HG03457 (cell line): Measurements from ENCODE around the gene ROMO1.

Experiments used
- ATAC-seq: cut with Tn5 transposase; IDR thresholded peaks from one replicate; pipeline ENCODE4 v1.9.1; 2021; ENCODE audit warnings: moderate number of reproducible peaks; ENCODE audit not compliant: unreplicated experiment

The ROMO1 gene

DNA sequence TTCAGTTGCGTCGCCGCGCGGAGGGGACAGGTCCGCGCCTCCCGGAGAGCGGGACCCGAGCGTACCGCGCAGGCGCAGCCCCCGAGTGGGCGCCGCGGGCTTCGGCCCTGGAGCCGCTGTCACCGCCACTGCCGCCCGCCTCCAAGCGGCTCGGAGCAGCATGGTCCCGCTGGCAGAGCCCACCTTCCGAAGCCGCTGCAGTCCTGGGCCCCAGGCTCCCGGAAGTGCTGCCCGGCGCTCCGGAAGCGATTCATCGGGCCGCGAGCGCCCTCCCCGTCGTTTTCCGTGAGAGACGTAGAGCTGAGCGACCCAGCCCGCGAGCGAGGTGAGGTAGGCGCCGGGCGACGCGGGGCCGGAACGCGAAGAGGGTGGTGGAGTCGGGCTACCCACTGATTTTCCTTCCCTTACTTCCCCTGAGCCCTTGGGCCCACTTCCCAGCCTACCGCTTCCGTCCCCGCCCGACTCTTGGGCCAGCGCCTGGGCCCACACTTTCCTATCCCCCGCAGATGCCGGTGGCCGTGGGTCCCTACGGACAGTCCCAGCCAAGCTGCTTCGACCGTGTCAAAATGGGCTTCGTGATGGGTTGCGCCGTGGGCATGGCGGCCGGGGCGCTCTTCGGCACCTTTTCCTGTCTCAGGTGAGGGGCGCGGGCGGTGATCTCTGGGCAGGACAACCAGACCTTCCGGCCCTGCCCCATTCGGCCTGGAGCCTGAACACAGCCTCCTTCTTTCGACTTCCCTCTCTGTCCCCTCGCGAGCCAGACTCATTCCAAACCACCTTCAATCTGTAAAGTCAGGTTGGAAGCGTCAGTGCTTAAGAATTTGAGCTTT is at the start of gene ROMO1, which contains the start of gene NFS1:
Gene ROMO1 (plus strand): TSS at position 279 of the 830 bp plus-strand sequence. CDS start 228 bp downstream, at position 507.
Gene NFS1 (minus strand): TSS at position 226 of the 830 bp plus-strand sequence. CDS start 64 bp downstream, at position 162.
- ATAC-seq = no peak

DNA sequence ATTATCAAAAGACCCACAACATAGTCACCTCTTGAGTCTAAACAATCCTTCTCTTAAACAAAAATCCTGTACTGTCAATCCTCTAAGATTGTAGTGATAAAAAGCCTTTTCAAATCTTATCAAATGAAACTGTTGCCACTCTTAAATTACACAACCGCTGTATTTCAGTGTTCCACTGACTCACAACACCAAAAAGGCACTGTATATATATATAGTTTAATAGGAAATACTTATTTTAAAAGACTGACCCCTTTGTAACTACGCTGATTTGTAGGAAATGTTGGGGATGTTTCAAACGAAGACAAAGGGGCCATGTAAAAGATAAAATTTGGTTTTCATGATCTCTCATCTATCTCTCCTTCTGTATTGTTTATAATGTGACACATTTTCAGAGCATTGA is 48.6 kb upstream of the ROMO1 start:
- ATAC-seq = no peak

DNA sequence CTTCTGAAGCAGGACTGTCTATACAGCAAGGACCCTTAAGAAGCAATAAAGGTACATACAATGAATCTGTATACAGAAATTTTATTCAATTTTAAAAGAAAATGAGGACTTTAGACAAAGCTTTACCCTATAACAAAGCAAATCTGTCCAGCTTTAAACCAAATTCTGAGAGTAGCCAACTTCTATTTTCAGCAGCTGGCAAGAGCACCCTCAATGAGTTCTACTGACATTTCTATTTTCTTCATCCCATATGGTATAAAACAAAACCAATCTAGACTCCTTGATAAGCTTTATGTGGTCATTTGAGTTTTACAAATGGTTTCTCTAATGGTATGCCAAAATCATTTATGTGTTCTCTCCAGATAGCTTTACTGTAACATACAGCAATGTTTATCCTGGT is 47.2 kb upstream of the ROMO1 start:
- no peak for ATAC-seq

DNA sequence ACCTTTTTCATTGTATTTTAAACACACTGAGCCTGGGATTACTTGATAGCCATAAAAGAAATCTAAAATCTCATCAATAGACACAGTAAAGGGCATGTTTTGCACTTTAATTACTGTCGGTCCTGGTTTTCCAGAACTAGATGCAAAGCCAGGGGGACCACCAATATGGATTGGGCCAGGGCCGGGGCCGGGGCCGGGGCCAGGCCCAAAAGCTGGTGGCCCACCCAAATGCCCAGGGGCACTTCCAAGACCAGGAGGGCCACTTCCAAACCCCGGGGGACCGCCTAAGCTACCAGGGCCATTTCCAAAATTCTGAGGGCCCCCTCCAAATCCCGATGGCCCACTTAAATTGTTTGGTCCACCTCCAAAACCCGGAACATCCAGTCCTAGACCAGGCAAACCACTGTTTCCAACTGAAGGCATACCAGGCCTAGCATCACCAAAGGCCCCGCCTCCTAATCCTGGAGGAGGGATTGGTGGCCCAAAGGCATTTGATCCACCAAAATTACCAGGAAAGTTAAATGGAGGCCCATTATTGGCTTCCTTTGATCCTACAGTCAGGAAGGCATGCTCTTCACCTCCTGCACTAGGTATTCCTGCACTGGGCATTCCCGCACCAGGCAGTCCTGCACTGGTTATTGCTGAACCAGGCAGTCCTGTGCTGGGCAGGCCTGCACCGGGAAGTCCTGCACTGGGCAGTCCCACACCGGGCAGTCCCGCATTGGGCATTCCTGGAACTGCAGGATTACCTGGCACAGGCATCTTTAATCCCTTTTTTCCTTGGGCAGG is 46.4 kb upstream of the ROMO1 start:
- no peak for ATAC-seq

DNA sequence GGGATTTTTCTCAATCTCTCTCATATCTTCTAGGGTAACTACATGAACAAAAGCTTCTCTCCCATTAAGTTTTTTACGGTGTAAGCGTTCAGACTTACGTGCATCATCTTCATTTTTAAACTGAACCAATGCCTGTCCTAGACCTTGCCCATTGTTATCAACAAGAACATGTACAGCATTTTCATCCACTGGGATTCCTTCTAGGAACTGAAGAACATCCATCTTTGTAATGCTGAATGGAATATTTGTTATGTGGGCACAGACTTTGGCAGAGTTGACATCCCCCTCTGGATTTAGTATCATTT is 45.8 kb upstream of the ROMO1 start:
- no peak for ATAC-seq

DNA sequence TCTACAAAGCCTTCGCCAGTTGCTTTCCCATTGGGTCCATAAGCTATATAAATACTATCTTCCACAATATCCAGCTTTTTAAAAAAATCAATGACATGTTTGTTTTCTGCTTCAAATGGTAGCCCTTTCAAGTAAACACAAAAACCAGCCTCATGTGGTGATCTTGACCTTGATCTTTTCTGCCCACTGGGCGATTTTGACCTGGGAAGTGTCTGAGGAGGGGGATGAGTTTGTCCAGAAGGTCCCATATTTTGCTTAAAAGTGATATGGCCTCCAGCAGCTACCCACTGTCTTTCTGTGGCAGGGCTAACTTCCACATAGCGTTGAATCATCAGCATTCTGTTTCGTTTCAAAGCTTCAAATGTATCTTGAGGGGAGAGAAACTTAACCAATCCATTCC is 45.3 kb upstream of the ROMO1 start:
- ATAC-seq = no peak

DNA sequence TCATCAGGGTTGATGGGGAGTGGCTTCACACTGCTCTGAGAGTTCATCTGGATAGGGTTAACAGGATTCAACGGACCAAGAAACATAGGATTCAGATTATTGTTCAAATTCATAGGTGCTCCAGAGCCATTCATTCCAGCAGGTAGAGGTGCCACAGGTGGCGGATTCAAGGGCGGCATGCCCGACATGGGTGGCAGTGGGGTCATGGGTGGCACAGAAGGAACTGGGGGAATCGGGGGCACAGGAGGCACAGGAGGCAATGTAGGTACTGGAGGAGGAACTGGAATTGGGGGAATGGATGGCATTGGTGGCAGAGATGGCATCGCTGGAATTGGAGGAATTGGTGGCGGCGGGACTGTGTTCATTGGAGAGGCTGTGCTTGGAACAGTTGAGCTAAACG is 44.8 kb upstream of the ROMO1 start:
- ATAC-seq = no peak

DNA sequence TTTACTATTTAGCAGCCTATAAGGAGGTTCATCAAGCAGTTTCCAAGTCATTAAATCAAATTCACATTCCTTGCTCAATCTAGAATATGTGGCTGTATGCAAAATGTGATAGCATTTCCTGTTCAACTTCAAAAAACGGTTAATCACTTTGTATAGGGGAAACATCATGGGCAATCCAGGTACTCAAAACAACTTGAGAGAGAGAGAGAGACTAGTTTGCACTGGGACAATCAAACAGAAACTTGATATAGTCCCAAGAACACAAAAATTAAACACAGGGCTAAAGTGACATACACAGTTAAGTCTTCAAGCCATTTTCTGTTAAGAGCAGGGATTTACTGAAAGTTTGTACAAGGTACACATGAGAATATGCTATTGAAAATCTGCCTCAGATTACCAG is 41.9 kb upstream of the ROMO1 start:
- no peak for ATAC-seq

DNA sequence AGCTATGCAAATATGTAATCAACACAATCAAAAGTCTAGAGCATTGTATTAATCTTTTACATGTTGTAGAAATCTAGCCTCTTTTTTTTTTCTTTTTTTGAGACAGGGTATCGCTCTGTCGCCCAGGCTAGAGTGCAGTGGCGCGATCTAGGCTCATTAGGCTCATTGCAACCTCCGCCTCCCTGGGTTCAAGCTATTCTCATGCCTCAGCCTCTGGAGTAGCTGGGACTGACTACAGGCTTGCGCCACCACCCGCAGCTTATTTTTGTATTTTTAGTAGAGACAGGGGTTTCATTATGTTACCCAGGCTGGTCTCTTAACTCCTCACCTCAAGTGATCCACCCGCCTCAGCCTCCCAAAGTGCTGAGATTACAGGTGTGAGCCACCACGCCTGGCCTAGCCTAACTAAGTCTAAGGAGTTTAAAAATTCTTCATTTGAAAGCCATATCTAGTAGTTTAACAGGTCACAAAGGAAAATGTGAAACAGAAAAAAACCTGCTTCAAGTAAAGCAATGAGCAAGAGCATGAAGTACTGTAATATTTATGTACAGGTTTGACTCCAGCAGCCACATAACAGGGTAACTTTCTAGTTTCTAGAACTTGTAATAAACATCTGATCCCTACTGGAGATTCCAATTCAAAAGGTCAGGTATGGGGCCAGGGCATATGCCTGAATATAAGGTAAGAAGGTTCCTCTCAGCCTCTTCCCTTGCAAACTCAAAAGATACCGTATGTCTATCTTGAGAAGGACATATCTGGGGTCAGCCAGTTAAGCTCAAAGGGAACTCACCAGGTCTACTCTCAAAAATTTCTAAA is 38.9 kb upstream of the ROMO1 start:
- ATAC-seq = no peak

DNA sequence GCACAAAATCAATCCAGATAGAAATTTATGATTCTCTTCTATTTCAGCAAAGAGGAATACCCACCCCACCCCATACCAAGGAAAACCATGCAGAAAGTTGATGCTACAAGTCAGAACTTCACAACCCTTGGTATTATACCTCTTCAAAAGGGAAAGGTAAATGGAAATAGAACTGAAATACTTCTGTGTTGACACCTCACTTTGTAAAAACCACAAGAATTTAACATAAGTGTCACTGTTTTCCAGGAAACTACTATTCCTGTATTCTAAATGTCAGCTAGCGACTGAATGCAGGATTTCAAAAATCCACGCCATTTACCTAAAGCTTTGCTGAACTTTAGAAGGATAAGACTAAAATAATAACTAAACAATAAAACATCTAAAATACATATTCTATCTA is 38.2 kb upstream of the ROMO1 start:
- ATAC-seq = no peak

DNA sequence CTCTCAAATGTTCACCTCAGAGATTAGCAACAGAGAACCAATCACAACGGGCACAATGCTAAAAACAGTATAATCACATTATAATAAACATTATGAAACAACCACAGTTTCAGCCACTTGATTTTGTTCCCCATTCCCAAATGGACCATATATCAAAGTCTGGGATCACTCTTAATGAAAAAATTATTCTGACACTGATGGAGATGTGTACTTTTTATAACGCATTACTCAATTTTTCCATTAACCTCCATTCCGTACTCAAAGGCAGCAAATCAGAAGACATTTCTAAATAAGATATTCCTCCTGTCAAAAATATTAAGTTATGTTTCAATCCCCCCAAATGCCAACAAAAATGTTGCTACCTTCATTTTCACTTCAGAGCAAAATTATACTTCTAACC is 37.3 kb upstream of the ROMO1 start:
- ATAC-seq = no peak

DNA sequence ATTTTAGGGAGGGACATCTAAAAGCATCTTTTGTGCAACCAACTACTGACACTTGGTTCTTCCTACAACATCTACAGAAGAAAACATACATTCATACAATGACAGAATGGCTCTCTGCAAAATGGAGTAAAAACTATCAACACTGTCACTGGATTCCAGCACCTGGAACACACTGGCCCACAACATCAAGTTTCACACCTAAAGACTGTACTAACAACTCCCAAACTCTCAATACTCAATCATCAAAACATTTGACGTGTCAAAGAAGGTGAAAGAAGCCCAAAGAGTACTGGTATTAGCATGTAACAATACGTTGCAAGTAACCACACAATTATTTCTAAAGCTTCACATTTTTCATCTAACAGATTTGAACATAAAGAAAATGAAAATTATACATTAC is 36.7 kb upstream of the ROMO1 start:
- no peak for ATAC-seq

DNA sequence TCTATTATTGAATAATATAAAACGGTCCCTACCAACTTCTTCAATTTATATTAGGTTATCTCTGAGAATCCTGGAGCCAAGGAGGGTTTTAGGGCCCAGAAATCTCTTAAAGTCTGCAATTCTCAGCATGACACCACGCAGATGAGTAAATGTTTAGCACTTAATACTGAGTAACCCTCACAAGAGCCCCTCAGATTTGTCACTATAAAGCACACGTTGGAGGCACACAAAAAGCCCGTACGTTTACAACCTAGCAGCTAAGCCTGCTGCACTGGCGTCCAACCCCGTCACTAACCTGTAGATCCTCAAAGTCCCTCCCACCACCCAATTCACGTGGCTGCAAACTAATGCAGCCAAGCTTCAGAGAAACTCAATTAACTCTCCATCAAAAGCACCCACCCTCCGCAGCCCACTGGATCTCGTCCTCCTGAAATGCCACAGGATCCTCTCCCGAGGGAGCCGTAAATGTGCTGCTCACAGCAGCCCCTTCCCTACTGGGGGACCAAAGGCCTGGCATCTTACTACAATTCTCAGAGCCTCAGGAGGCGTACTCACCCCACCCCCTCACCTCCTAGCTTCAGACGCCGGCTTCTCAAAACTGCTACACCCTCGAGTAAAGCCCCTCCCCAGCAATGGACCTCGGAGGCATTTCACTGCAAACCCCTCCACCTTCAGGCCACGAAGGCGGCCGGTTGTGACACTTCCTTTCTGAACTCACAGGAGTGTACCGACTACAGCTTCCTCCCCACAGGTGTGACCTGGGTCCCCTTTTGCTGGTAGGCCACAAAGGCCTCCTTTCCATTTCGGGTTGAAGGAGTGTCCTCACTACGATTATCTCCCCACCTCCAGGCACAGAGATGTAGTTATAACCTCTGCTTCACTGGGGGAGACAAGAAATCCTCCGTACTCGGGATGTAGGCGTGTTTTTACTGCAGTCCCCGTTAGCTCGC is 35.4 kb upstream of the ROMO1 start:
- ATAC-seq = peak; percentile 21

DNA sequence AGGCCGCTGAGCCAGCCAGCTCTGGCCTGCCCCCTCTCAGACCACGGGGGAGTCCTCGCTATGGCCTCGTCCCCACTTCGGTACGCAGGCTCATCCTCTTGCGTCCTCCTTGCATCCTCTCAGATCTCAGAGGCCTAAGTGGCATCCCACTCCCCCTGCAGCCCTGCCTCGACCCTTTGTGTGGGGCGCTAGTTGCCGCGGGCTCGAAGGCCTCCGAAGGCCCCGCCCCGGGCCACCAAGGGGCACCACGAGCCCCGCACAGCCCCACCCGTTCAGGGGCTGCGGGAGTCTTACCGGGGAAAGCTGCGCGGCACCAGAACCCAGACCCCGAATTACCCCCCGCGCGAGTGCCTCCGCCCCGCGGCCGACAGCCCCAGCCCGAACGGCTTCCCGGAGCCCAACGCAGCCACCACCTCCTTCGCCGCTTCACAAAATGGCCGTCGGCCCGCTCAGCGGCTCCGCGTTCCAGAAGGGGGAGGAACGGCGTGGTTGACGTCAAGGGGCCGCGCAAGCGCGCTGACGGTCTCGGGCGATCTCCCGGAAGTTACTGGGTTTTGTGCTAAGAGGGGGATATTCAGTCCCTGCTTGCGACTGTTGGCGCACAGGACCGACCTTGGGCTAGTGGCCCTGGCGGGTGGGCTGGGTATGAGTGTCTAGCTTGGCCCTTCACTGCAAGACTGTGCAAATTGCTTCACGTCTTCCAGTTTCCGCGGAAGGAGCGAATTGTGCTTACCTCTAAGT is 34.6 kb upstream of the ROMO1 start, which contains the start of the genes CPNE1 and RBM12:
Gene CPNE1 (minus strand): TSS at position 435 of the 741 bp plus-strand sequence. CDS start 31,977 bp downstream, outside the sequence.
Gene RBM12 (minus strand): TSS at position 435 of the 741 bp plus-strand sequence. CDS start 9,578 bp downstream, outside the sequence.
- ATAC-seq = peak; percentile 46

DNA sequence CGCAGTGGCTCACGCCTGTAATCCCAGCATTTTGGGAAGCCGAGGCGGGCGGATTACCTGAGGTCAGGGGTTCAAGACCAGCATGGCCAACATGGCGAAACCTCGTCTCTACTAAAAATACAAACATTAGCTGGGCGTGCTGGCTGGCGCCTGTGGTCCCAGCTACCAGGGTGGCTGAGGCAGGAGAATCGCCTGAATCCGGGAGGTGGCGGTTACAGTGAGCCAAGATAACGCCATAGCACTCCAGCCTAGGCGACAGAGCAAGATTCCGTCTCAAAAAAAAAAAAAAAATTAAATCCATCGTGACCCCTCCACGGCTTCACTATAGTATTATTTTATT is 33.3 kb upstream of the ROMO1 start:
- ATAC-seq = no peak

DNA sequence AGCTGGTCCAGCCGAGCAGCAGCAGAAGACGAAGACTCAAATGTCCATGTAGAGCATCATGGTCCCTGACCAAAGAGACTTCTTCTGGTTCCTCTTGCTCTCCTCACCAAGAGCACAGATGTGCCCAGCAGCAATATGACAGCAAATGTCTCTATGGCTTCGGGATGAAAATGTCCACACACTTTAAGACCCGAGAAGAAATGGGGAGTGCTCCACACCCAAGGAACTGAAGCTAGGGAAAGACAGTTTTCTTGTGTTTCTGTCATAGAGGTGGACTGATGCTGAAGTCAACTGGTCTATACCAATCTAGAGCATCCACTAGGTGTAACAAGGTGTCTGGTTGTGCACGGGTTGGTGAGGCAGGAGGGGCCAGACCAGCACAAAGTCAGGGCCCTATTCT is 30.0 kb upstream of the ROMO1 start:
- ATAC-seq = no peak

DNA sequence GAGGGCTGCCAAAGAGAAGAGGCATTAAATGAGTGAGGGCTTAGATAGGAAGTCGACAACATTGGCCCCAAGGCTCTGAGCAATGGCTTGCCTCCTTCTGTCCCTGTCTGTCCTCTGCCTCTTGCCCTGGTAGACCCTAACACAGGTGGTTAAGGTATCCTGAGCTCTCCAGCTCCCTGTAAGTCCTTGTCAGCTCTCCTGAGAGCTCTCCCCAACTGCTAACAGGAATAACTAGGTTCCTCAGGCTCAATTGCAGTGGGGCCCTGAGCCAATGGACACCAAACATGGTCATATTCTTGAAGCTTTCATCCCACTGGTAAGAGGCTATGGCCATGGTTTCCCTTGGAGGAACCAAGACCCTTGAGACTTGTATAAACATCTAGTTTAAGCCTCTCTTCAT is 29.5 kb upstream of the ROMO1 start:
- no peak for ATAC-seq

DNA sequence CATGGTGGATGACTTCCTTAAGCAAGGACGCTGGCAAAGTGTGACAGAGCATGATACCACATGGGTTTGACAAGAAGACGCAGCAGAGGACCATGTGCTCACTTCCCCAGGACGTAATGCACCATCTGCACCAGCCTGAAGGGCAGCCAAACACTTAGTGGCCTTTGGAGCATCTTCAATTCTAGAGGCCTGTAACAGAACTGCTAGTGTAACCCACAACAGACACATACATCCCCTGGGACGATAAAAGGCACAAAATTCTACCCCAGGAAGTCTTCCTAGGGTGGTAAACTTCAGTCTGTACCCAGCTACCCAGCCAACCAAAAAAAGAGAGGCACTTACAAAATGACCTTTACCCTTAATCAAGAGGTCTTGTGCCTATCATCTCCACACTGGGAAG is 25.3 kb upstream of the ROMO1 start:
- no peak for ATAC-seq

DNA sequence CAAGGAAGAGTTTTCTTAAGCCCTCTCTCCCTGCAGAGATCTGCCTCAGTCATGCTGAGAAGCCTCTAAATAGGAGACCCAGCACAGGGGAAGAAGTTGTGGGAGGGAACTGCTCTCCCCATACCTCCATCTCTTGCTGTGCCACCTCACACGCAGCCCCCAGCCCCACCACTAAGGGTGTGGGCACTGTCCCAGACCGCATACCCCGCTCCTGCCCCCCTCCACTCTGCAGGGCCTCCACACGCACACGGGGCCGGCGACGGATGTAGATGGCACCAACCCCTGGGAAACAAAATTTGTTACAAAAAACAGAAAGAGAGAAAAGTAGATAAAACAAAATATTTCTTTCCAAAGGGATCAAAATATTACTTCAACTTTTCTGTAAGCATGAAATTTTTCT is 24.3 kb upstream of the ROMO1 start:
- ATAC-seq = no peak
